ENCODE data around the gene STAB1.

DNA sequence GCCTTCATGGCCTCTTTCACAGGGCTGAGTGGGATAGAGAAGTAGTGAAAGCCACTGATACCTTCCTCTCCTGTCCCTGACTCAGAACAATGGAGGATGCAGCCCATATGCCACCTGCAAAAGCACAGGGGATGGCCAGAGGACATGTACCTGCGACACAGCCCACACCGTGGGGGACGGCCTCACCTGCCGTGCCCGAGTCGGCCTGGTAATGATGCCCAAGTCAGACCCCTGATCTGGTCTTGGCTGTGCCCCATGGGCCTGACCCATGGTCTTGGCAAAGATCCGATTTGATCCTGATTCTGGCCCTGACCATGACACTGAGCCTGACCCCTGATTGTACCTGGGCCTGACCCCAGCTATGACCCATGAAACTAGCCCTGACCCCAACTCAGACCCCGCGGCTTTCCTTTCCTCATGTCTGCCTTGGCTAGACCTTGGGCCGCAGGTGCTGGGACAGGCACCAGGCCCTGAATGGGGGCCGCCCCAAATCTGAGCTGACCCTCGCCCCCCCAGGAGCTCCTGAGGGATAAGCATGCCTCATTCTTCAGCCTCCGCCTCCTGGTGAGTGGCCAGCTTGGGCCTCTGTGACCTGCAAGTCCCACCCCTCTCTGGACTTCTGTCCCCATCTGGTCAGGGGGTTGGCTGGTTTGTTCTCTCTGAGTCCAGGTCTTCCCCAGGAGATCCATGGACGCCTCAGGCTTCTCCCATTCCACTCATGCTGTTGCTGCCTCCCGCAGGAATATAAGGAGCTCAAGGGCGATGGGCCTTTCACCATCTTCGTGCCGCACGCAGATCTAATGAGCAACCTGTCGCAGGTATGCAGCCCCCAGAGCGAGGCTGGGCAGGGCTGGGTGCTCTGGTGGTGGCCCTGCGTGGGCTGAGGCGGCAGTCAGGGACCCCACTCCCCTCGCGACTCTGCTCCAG is 22.9 kb downstream of the STAB1 start:
- no peak for TF ChIP-seq POLR2A (IDR thresholded peaks at IDR 0.05)
- TF ChIP-seq, protein P1, sequence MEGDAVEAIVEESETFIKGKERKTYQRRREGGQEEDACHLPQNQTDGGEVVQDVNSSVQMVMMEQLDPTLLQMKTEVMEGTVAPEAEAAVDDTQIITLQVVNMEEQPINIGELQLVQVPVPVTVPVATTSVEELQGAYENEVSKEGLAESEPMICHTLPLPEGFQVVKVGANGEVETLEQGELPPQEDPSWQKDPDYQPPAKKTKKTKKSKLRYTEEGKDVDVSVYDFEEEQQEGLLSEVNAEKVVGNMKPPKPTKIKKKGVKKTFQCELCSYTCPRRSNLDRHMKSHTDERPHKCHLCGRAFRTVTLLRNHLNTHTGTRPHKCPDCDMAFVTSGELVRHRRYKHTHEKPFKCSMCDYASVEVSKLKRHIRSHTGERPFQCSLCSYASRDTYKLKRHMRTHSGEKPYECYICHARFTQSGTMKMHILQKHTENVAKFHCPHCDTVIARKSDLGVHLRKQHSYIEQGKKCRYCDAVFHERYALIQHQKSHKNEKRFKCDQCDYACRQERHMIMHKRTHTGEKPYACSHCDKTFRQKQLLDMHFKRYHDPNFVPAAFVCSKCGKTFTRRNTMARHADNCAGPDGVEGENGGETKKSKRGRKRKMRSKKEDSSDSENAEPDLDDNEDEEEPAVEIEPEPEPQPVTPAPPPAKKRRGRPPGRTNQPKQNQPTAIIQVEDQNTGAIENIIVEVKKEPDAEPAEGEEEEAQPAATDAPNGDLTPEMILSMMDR (IDR thresholded peaks at IDR 0.05), result no peak
